Memory B cell (primary cell): Measurements from ENCODE around the gene S100A11.
A peak's percentile ranks its signal among the peaks of the same experiment; 100 is the strongest.

Experiments
- ATAC-seq: fragments of 150-1000 bp; cut with Tn5 transposase; 2 replicates; pipeline ENCODE4 v1.10.0; 2021; ENCODE audit warnings: low read depth, mild to moderate bottlenecking, moderate library complexity
- DNase-seq, 2 donors: peaks; one replicate each; pipeline ENCODE4 v3.0.0; 2022; ENCODE audit warnings: low spot score in 2 of 2
- H3K27ac Mint-ChIP-seq: one replicate; pipeline ENCODE4 v1.8.0; 2022; ENCODE audit warnings: mild to moderate bottlenecking, moderate library complexity, mixed read lengths
- H3K27me3 Mint-ChIP-seq: one replicate; pipeline ENCODE4 v1.8.0; 2022; ENCODE audit warnings: mixed read lengths
- H3K36me3 Mint-ChIP-seq: one replicate; pipeline ENCODE4 v1.8.0; 2022; ENCODE audit warnings: mild to moderate bottlenecking, mixed read lengths
- H3K4me1 Mint-ChIP-seq: one replicate; pipeline ENCODE4 v1.8.0; 2022; ENCODE audit warnings: mixed read lengths
- H3K4me3 Mint-ChIP-seq: one replicate; pipeline ENCODE4 v1.8.0; 2022; ENCODE audit warnings: mild to moderate bottlenecking, moderate library complexity, mixed read lengths
- H3K9me3 Mint-ChIP-seq: one replicate; pipeline ENCODE4 v1.8.0; 2022; ENCODE audit warnings: mixed read lengths

The S100A11 gene

DNA sequence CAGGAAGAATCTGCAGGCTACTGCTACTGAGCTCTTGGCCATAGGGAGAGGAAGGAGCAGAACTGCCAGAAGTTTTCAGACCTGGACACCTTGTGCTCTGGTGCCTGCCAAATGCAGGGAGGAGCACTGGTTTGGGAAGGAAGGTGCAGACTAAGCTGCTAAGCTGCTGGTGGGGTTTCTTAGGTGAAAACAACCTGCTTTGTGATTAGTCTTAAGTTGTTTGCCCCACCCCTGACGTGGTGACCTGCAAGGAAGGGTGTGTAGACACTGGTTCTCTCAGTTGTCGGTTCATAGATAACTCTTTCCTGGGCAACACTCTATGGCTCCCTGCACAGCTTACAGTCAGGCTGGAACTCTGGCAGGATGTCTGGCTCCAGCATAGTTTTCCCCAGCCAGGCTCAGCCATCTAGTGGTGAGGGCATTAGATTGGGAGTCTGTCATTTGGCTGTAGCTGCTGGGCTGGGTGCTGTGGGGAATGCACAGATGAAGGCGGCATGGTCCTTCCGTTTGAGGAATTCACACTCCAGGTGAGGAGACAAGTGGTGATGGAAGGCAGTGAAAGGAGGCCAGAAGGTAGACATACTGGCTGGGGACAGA is 32.9 kb downstream of the S100A11 start:
- Mint-ChIP-seq H3K9me3 (no peaks in the 10 kb centered on the region), H3K27me3 (peaks cover 14% of the 10 kb centered on the region), H3K4me1 (peaks cover 2% of the 10 kb centered on the region), H3K4me3 (no peak overlapping the region), H3K36me3 (no peaks in the 10 kb centered on the region), H3K27ac (no peak overlapping the region)
- ATAC-seq, result no peak
- no peak for DNase-seq

DNA sequence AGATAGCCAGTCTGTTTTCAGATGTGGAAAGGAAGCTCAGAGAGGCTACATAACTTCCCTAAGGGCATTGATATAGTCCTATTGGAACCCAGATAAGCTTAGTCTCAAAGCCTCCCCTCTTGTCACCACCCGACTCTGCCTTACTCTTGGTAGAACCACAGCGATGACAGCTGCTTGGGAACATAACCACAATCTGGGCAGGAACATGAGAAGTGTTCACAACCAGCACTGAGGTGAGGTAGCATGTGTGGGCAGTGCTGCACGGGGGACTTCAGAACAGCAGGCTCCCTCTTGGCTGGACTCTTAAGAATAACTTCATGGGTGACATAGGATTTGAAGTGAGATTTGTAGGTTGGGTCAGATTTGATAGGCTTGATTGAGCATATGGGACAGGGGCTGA is 33.8 kb downstream of the S100A11 start:
- no peaks in the 10 kb centered on the region for H3K9me3 Mint-ChIP-seq
- no peak overlapping the region for H3K27ac Mint-ChIP-seq
- H3K36me3 Mint-ChIP-seq, result no peaks in the 10 kb centered on the region
- peaks cover 14% of the 10 kb centered on the region for H3K27me3 Mint-ChIP-seq
- H3K4me1 Mint-ChIP-seq, result peaks cover 2% of the 10 kb centered on the region
- H3K4me3 Mint-ChIP-seq, result no peak overlapping the region
- DNase-seq (no peak), ATAC-seq (no peak)

DNA sequence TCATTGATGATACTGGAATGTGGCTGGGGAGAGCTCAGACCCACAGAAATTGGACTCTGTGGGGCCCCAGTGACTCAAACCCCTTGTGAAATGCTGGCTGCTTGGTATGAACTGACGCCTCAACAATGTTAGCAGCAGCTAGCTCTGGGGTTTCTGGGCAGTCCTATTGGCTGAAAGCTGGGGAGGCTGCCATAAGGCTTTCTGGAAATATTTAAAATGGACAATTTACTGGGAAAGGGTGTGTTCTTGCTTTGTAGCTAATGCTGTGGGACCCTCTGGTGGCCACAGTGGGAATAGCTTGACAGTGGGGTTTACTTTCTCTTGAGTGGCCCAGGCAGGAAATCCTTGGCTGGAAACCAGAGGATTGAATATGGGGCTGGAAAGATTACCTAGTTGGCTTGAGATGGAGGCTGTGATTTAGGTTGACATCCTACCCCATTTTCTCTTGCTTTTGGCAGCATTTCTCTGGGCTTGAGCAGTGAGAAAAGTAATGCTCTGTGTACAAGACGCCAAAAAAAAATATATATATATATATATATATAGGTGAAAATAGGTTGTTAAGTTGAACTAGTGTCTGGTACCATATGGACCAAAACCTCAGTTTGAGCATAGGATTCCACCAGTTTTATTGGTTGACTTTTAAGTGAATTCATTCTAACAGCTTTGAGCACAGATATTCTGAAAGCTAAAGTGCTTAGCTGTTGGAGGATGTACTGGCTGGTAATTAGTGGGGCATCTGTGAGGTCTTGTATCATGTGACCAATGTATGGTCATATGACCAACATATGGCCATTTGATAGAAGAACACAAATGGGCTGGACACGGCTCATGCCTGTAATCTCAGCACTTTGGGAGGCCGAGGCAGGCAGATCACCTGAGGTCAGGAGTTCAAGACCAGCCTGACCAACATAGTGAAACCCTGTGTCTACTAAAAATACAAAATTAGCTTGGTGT is 34.9 kb downstream of the S100A11 start:
- H3K4me1 Mint-ChIP-seq, result peaks cover 2% of the 10 kb centered on the region
- ATAC-seq (peak; percentile 79), DNase-seq (peak; percentile 72 to 74)
- H3K36me3 Mint-ChIP-seq, result no peaks in the 10 kb centered on the region
- peaks cover 12% of the 10 kb centered on the region for H3K27me3 Mint-ChIP-seq
- H3K27ac Mint-ChIP-seq, result no peak overlapping the region
- no peaks in the 10 kb centered on the region for H3K9me3 Mint-ChIP-seq
- no peak overlapping the region for H3K4me3 Mint-ChIP-seq

DNA sequence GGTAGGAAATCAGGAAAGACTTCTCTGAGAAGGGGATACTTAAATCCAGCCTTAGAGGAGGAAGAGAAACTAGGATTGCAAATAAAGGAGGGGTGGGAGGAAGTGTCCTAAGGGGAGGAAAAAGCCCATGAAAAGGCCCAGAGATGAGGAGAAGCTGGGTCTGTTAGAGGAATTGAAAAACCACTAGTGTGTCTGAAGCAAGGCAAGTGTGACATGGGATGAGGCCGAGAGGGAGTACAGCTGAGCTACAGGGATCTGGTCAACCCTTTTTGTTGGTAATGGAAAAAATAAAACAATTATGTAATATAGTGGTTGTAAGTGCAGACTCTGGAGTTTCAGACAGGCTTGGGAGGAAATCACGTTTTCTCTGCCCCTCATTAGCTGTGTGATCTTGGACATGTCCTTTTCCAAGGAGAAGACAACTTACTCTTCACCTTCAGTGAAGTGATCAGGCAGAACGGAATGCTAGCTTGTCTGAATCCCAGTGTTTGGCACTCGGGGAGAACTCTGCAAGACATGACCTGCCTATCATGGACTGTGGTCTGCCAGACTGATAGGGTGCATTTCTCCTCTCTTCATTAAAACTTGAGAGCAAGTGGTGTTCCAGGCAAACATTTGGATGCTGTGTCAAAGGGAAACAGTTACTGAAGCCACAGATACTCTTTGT is 35.7 kb downstream of the S100A11 start:
- Mint-ChIP-seq H3K4me1 (peaks cover 2% of the 10 kb centered on the region), H3K36me3 (no peaks in the 10 kb centered on the region), H3K27me3 (peaks cover 12% of the 10 kb centered on the region), H3K9me3 (no peaks in the 10 kb centered on the region), H3K27ac (no peak overlapping the region), H3K4me3 (no peak overlapping the region)
- no peak for DNase-seq
- no peak for ATAC-seq

DNA sequence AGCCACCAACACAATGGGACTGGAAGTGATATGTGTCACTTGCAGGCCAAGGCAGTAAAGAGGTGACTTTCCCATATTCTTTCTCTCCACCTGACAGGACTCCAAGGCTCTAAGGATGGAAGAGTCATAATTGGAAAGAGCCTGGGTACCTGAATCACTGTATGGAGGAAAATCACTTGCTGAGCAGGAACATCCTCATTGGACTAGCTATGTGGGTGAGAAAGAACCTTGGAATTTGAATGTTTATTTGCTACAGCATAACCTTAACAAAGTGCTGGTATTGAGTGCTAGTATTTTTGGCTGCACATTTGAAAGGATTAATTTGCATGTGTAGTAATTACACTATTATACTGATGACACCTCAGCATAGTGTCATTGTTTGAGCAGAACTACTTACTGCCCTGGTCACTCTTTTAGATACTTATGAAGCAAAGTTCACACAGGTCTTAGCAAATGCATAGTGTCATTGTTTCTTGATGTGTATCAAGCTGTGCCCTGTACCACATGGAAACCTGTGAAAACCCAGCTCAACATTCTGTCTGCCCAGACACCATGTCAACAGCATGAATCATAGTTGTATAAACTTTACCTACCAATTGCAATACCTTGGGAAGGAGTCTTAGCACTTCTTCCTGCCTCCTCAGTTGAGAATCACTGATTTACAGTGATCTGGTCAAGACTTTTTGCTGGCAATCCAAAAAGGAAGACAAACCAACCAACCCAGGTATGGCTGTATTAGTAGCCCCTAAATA is 38.0 kb downstream of the S100A11 start:
- no peak overlapping the region for H3K27ac Mint-ChIP-seq

DNA sequence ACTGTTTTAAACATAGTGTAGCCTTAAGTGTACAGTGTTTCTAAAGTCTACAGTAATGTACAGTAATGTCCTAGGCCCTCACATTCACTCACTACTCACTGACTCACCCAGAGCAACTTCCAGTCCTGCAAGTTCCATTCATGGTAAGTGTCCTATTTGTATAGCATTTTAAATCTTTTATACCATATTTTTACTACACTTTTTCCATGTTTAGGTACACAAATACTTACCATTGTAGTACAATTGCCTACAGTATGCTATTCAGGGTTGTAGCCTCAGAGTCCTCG is 39.6 kb downstream of the S100A11 start:
- Mint-ChIP-seq H3K4me3 (no peak overlapping the region), H3K27me3 (peaks cover 5% of the 10 kb centered on the region), H3K9me3 (no peaks in the 10 kb centered on the region), H3K36me3 (no peaks in the 10 kb centered on the region), H3K27ac (no peak overlapping the region), H3K4me1 (peaks cover 13% of the 10 kb centered on the region)
- ATAC-seq (no peak), DNase-seq (no peak)

More for the DNA sequence above, 38.0 kb downstream of the S100A11 start:
- Mint-ChIP-seq H3K27me3 (peaks cover 8% of the 10 kb centered on the region), H3K9me3 (no peaks in the 10 kb centered on the region), H3K36me3 (no peaks in the 10 kb centered on the region), H3K4me1 (peaks cover 5% of the 10 kb centered on the region), H3K4me3 (no peak overlapping the region)
- ATAC-seq (no peak), DNase-seq (no peak)

DNA sequence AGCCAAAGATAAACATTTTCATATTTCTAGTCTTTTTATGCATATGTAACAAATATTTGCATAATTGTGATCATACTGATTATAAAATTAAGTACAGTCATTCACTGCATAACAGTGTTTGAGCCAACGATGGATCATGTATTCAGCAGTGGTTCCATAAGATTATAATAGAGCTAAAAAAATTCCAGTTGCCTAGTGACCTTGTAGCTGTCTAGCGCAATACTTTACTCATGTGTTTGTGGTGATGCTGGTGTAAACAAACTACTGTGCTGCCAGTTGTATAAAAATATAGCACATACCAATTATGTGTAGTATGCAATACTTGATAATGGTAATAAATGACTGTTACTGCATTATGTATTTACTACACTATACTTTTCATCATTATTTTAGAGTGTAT is 41.0 kb downstream of the S100A11 start:
- ATAC-seq (no peak), DNase-seq (no peak)
- H3K36me3 Mint-ChIP-seq, result no peaks in the 10 kb centered on the region
- peaks cover 16% of the 10 kb centered on the region for H3K4me1 Mint-ChIP-seq
- no peaks in the 10 kb centered on the region for H3K9me3 Mint-ChIP-seq
- H3K27ac Mint-ChIP-seq, result no peak overlapping the region
- peaks cover 2% of the 10 kb centered on the region for H3K27me3 Mint-ChIP-seq
- no peak overlapping the region for H3K4me3 Mint-ChIP-seq

DNA sequence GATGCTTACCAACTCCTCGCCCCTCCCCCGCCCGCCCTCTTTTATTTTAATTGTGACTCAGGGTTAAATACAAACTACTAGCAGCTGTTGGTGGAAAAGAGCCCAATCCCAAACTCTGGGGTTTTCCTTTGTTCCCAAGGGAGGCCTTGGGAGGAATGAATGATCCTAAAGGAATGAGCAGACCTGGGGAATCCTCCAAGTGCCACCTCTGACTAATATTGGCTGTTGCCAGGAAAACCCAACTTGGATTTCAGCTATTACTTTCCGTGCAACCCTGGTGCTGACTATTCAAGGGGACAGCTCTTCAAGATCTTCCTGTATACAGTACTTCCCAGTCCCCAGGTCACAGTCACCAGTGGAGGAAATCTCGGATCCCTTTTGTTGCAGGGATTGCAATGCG is 41.8 kb downstream of the S100A11 start:
- H3K9me3 Mint-ChIP-seq, result no peaks in the 10 kb centered on the region
- no peaks in the 10 kb centered on the region for H3K36me3 Mint-ChIP-seq
- ATAC-seq (no peak), DNase-seq (no peak)
- H3K4me1 Mint-ChIP-seq, result peaks cover 19% of the 10 kb centered on the region
- no peaks in the 10 kb centered on the region for H3K27me3 Mint-ChIP-seq
- peak overlapping the region; percentile 88 for H3K27ac Mint-ChIP-seq
- peak overlapping the region; percentile 71 for H3K4me3 Mint-ChIP-seq

DNA sequence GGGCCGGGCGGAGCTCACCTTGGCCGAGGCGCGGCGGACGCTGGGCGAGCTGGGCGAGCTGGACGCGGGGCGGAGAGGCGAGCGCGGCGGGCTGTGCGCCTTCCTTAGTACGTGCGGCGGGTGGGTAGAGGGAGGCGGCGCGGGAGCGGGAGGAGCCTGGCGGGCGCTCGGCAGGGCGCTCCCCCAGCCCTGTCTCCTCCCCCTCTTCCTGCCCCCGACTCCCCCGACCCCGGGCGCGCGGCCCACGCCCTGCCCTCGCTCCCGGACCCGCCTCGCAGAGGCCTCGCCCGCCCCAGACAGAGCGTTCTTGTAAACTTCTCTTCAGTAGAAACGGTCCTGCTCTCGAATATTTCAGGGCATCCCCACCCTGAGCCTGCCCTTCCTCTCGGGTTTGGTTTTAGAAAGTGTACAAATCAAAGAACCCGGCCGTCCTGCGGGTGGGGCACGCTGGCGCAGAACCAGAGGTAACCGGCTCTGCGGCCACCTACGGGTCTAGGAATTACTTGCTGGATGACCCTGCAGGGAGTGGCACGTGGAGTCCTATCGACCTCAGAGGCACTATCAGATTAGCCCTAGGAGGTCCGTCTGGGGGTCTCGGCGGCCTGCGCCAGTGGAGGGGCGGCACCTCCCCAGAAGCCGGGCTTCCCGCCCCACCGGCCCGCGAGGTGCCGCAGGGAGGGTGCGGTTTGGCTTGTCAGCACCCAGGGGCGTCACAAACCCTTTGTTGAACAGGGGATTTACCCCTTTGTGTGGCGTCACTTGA is 42.9 kb downstream of the S100A11 start, which contains the start of gene S100A10:
Gene S100A10 (minus strand): TSS at position 126 of the 763 bp plus-strand sequence. CDS start 7,629 bp downstream, outside the sequence.
- H3K27me3 Mint-ChIP-seq, result no peaks in the 10 kb centered on the region
- peak within 1 kb of the TSS; percentile 88 for H3K27ac Mint-ChIP-seq
- H3K9me3 Mint-ChIP-seq, result no peaks in the 10 kb centered on the region
- H3K4me3 Mint-ChIP-seq, result peak within 1 kb of the TSS; percentile 97
- H3K36me3 Mint-ChIP-seq, result no peaks in the 10 kb centered on the region
- peaks cover 24% of the 10 kb centered on the region for H3K4me1 Mint-ChIP-seq
- ATAC-seq, result peak; percentile 71
- DNase-seq, result peak; percentile 62 to 63

DNA sequence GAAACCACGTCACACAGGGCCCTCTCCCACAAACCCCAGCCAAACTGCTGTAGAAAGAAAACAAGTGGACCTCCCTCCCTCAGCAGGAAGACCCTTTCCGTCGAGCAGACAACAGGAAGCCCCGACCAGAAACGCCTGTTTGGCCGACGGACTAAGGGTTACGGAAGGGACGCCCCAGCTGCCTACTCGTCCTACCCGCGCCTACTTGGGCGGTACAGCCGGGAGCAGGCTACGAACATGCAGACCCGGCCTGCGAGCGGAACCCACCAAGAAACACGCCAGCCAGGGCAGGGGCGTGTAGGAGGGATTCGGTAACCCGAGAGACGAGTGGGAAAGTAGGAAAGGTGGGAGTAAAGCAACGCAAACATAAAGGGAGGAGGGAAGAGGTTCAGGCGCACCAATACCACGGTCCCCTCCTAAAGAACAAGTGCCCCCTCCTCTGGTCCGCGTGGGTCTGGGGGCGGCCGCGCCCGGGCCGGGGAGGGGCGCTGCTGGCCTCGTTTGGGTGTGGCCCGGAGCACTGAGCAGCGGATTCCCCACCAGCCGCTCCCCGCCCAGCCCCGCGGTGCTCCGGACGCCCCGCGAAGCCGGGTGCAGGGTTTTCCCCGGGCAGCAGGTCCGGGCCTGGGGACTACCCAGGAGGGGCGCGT is 43.6 kb downstream of the S100A11 start:
- Mint-ChIP-seq H3K27me3 (no peaks in the 10 kb centered on the region), H3K36me3 (no peaks in the 10 kb centered on the region), H3K27ac (peak overlapping the region; percentile 88), H3K4me3 (peak overlapping the region; percentile 97), H3K4me1 (peaks cover 24% of the 10 kb centered on the region), H3K9me3 (no peaks in the 10 kb centered on the region)
- ATAC-seq, result peak; percentile 46
- peak in 1 of 2 donors; percentile 40 for DNase-seq

DNA sequence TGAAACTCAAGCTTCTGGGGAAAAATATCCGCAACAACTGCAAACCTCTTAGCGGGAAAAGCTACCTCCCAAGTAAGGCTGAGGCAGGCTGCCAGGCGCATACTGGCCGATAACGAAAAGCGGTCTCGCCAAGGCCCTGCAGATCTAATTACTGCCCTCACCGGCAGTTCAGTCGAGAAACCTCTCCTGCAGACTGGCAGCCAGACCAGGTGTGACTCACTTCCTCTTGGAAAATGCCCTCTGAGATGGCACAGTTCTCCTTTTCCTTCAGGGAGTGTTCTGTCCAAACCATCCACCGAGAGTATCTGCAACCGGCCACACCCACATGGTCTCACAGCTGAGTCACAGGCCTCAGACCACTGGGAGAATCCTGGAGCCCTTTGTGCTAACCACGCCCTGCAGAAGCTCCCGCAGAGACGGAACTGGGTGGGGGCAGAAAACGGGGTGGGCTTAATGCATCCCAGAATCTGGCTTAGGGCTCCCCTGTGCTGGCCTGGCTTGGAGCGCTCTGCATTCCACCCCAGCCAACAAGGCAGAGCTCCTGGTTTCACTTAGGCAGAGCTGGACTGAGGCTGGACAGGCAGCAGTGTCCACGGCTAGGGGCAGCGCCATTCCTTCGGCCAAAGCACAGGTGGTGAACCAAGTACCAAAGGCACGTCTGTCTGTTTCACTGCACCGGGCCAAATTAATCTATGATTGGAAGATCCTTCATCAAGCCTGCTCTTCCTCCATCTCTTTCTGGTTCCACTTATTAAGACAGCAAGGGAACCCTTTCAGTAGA is 44.3 kb downstream of the S100A11 start:
- Mint-ChIP-seq H3K36me3 (no peaks in the 10 kb centered on the region), H3K9me3 (no peaks in the 10 kb centered on the region), H3K27ac (peak overlapping the region; percentile 88), H3K4me1 (peaks cover 29% of the 10 kb centered on the region), H3K4me3 (peak overlapping the region; percentile 96), H3K27me3 (no peaks in the 10 kb centered on the region)
- DNase-seq (no peak), ATAC-seq (no peak)

DNA sequence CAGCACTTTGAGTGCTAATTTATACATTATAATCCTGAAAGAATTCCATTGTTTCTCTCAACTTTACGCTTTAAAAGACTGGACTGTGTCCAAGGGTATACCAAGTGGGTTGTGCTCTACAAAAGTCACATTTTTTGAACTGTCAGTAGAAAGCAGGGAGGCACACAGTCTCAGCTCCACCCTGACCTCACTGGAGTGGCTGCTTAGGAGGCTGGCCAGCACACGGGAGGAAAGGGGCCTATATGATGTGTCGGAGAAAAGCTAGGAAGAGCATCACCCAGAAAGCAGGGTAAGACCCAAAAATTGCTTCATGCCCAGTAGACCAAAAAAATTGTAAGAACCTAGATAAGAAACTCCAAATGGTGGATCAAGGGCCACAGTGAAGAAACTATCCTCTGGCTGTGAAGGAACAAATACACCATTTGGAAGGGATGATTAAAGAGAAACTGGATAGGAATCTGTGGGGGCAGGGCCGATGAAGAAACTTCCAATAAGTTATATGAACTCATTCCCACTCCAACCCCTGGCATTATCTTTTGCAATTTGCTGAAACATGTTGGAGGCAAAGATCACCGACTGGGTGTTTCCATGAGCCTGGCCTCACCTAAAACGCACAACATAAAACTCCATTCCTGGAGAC is 45.0 kb downstream of the S100A11 start:
- H3K9me3 Mint-ChIP-seq, result no peaks in the 10 kb centered on the region
- H3K4me3 Mint-ChIP-seq, result peak overlapping the region; percentile 96

More for the DNA sequence above, 45.0 kb downstream of the S100A11 start:
- Mint-ChIP-seq H3K36me3 (no peaks in the 10 kb centered on the region), H3K27ac (peak overlapping the region; percentile 36), H3K27me3 (no peaks in the 10 kb centered on the region), H3K4me1 (peaks cover 31% of the 10 kb centered on the region)
- no peak for DNase-seq
- no peak for ATAC-seq
